Panc1 (cell line): Measurements from ENCODE around the gene TSC1. TPM values are rescaled to one million over a fixed set of nuclear protein-coding genes. Genes with fewer than 3 reads are reported as not detected.

Source experiments
- ATAC-seq: fragments of 200-7000 bp; cut with Tn5 transposase; 2 replicates; pipeline ENCODE4 v1.9.1; 2020; ENCODE audit warnings: mild to moderate bottlenecking, moderate library complexity
- BruUV-seq: library from RNA; stranded (reverse); fragments of 400-500 nt; replicated peaks from 2 replicates; lab custom pipeline; 2021; lab: Mats Ljungman, UMichigan
- CTCF ChIA-PET: fragments of 300-600 bp; sonication (Branson Sonifier 250); formaldehyde crosslinking; loops from one replicate; lab custom pipeline; 2022; ENCODE audit warnings: antibody characterized with exemption; lab: Charles Lee
- POLR2A ChIA-PET: fragments of 300-600 bp; sonication (Branson Sonifier 250); formaldehyde crosslinking; loops from one replicate; lab custom pipeline; 2022; ENCODE audit warnings: antibody characterized with exemption; lab: Charles Lee
- DNase-seq: peaks from one replicate; pipeline ENCODE4 v3.0.0-alpha.2; 2010; ENCODE audit warnings: low read depth, low spot score
- H3K27ac ChIP-seq: 2 replicates; pipeline ENCODE4 v1.5.1; 2011; ENCODE audit warnings: mild to moderate bottlenecking, low read length, inconsistent platforms
- H3K27me3 ChIP-seq: fragments of 200-500 bp; sonication (Bioruptor generic); 2 replicates; pipeline ENCODE4 v1.6.0; 2014; ENCODE audit warnings: low read length, inconsistent platforms; ENCODE audit not compliant: control insufficient read depth, insufficient read depth
- H3K36me3 ChIP-seq: fragments of 200-500 bp; sonication (Bioruptor generic); 2 replicates; pipeline ENCODE4 v1.5.1; 2014; ENCODE audit warnings: inconsistent platforms, mild to moderate bottlenecking, low read length, moderate library complexity; ENCODE audit not compliant: control insufficient read depth, insufficient read depth
- H3K4me1 ChIP-seq: 2 replicates; pipeline ENCODE4 v1.5.1; 2011; ENCODE audit warnings: inconsistent platforms, mild to moderate bottlenecking, low read length, moderate library complexity; ENCODE audit not compliant: control insufficient read depth, insufficient read depth
- H3K4me3 ChIP-seq, 2 experiments: 2 replicates each; pipeline ENCODE4 v1.5.1; 2011 to 2012; ENCODE audit warnings: low read depth in 2 of 2, low read length in 2 of 2, mild to moderate bottlenecking in 2 of 2, inconsistent platforms in 1 of 2, moderate library complexity in 1 of 2
- H3K9me3 ChIP-seq: fragments of 200-500 bp; sonication (Bioruptor generic); 2 replicates; pipeline ENCODE4 v1.5.1; 2014; ENCODE audit warnings: low read depth, mild to moderate bottlenecking, inconsistent platforms, low read length, moderate library complexity; ENCODE audit not compliant: control insufficient read depth, insufficient read depth
- CTCF ChIP-seq: fragments of 450-650 bp; IDR thresholded peaks from 2 replicates; pipeline ENCODE4 v1.5.1; 2017; ENCODE audit warnings: mild to moderate bottlenecking
- POLR2AphosphoS5 ChIP-seq: IDR thresholded peaks from 2 replicates; pipeline ENCODE4 v1.6.1; 2012; ENCODE audit warnings: mild to moderate bottlenecking, low read depth, low read length, moderate library complexity
- REST ChIP-seq, 2 experiments: IDR thresholded peaks; 2 replicates each; pipeline ENCODE4 v1.6.1; 2011 to 2012; ENCODE audit warnings: low read depth in 2 of 2, control low read depth in 1 of 2, low read length in 1 of 2, mild to moderate bottlenecking in 1 of 2, moderate library complexity in 1 of 2; ENCODE audit not compliant: insufficient read depth in 1 of 2
- SIN3A ChIP-seq: IDR thresholded peaks from 2 replicates; pipeline ENCODE4 v1.6.1; 2012; ENCODE audit warnings: low read depth, mild to moderate bottlenecking, low read length, moderate library complexity, borderline replicate concordance; ENCODE audit not compliant: insufficient read depth
- TCF7L2 ChIP-seq: IDR thresholded peaks from 2 replicates; pipeline ENCODE4 v1.6.1; 2011; ENCODE audit warnings: mild to moderate bottlenecking, low read depth, low read length, inconsistent platforms
- in situ Hi-C: cut with HindIII; loops from 2 replicates; pipeline ENCODE4 v1.10.0; 2016; ENCODE audit warnings: low sequenced_read_pairs, low pct_unique_long_range_greater_than_20kb
- intact Hi-C: fragments of 100-400 bp; cut with micrococcal nuclease; formaldehyde crosslinking; loops from one replicate; pipeline ENCODE4 v1.10.0; 2022; ENCODE audit not compliant: unreplicated experiment
- total RNA-seq: library from RNA; stranded (reverse); gene quantifications from one replicate; pipeline ENCODE4 v1.2.1, GENCODE V29; 2021; ENCODE audit not compliant: unreplicated experiment

Gene TSC1
- total RNA-seq, 1 experiment from 2014 or later: 27.4 TPM

DNA sequence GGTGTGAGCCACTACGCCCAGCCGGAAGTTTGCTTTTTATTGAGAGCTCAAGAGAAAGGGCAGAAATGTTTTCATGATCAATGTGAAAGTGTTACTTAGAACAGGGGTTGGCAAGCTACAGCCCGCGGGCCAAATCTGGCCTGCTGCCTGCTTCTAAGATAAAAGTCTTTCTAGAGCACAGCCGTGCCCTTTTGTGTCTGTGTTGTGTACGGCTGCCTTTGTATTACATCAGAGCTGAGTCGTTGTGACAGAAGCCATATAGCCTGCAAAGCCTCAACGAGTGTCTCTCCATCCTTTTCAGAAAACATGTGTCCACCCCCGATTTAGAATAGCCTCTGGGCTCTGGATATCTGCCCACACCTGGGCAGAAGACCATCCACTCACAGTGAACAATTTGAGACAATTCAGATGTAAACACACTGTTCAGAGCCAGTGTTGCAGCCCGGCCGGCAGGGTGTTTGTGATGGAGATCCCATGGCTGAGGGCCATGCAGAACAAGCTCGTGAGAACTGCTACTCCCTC lies 95.2 kb downstream of the TSC1 start:
- Histone ChIP-seq H3K27ac (no peak overlapping the region), H3K36me3 (no peaks in the 10 kb centered on the region), H3K27me3 (no peaks in the 10 kb centered on the region), H3K4me3 (no peak overlapping the region), H3K9me3 (no peaks in the 10 kb centered on the region), H3K4me1 (no peaks in the 10 kb centered on the region)
- ChIA-PET CTCF (no interaction called here), POLR2A (no interaction called here)
- DNase-seq: no peak
- intact Hi-C loops (no loop called here), in situ Hi-C loops (no loop called here)
- no peak for TF ChIP-seq CTCF
- no peak for TF ChIP-seq SIN3A
- no peak for TF ChIP-seq REST (IDR thresholded peaks at IDR 0.05; ENCODE audit: insufficient read depth in 1 of 2, low read depth in 2 of 2, low read length in 1 of 2)
- no peak for TF ChIP-seq POLR2AphosphoS5
- TF ChIP-seq TCF7L2: no peak
- no TSS peak for BruUV-seq
- ATAC-seq: no peak

- ChIA-PET CTCF (no interaction called here), POLR2A (no interaction called here)
Observed at GRCh38 chr9:132846918-132847515, 97.4 kb downstream of the TSC1 start.

GRCh38 chr9:132846109-132846917 lies 98.1 kb downstream of the TSC1 start:
- no peak overlapping the region for H3K4me3 ChIP-seq
- in situ Hi-C loops: no loop called here
- H3K36me3 ChIP-seq: no peaks in the 10 kb centered on the region
- CTCF ChIA-PET: no interaction called here
- no peak overlapping the region for H3K27ac ChIP-seq
- no TSS peak for BruUV-seq
- POLR2A ChIA-PET: no interaction called here
- no peak for ATAC-seq
- H3K27me3 ChIP-seq: no peaks in the 10 kb centered on the region
- H3K4me1 ChIP-seq: no peaks in the 10 kb centered on the region
- intact Hi-C loops: no loop called here
- H3K9me3 ChIP-seq: no peaks in the 10 kb centered on the region
- no peak for DNase-seq
- TF ChIP-seq POLR2AphosphoS5: no peak
- TF ChIP-seq TCF7L2: no peak
- no peak for TF ChIP-seq REST (IDR thresholded peaks at IDR 0.05; ENCODE audit: insufficient read depth in 1 of 2, low read depth in 2 of 2, low read length in 1 of 2)
- TF ChIP-seq SIN3A: no peak
- TF ChIP-seq CTCF: no peak

More at GRCh38 chr9:132846918-132847515, 97.4 kb downstream of the TSC1 start:
- DNase-seq: no peak
- no peak for ATAC-seq
- H3K27ac ChIP-seq: no peak overlapping the region
- no peaks in the 10 kb centered on the region for H3K36me3 ChIP-seq
- intact Hi-C loops (no loop called here), in situ Hi-C loops (no loop called here)
- no peaks in the 10 kb centered on the region for H3K9me3 ChIP-seq
- TF ChIP-seq SIN3A: no peak
- H3K27me3 ChIP-seq: no peaks in the 10 kb centered on the region
- no peaks in the 10 kb centered on the region for H3K4me1 ChIP-seq
- H3K4me3 ChIP-seq: no peak overlapping the region
- BruUV-seq: no TSS peak
